ENCODE results near the gene VAPA. TPM values are rescaled to one million over a fixed set of nuclear protein-coding genes. Genes with fewer than 3 reads are reported as not detected.

Gene VAPA
- total RNA-seq, 1 donor from 2014 or later: 99.8 TPM

GRCh38 chr18:9913151-9913525 is 678 bp upstream of the VAPA start:
- peak in 1 of 2 donors; percentile 65 for DNase-seq (ENCODE audit: low read depth in 2 of 2)

GRCh38 chr18:9914334-9914583 is 443 bp downstream of the VAPA start:
- DNase-seq (ENCODE audit: low read depth in 2 of 2): no peak

DNA sequence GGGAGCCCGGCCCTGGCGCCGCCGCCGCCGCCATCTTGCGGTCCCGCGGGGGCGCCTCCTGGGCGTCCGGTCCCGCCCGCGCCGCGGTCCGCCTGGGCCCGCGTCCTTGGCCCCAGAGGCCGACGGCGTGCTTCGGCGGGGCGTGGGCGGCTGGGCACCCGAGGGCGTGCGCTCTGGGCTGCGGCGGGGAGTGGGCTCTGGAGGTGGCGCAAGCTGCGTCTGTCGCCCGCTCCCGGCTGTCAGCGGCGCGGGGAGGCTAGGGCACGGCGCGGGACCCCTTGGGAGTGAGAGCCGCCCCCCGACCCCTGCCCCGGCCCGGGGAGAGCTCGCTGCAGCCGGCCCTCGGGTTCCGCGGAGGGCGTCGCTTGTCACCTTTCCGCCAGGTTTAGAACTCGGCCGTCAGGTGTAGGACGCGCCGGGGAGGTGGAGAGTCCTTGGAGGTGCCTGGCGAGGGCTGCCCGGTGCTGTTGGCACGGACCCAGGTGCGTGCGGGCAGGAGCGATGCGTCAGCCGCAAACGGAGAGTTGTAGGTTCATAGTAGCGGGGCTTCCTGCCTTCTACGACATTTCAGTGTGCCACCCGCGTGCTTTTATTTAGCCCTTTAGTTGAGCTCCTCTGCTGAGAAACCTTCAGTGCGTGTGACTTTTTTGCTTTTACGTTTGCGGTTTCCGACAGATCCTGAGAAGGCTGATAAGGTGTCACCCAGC is 921 bp downstream of the VAPA start:
- peak; percentile 87 to 90 for DNase-seq (ENCODE audit: low read depth in 2 of 2)

DNA sequence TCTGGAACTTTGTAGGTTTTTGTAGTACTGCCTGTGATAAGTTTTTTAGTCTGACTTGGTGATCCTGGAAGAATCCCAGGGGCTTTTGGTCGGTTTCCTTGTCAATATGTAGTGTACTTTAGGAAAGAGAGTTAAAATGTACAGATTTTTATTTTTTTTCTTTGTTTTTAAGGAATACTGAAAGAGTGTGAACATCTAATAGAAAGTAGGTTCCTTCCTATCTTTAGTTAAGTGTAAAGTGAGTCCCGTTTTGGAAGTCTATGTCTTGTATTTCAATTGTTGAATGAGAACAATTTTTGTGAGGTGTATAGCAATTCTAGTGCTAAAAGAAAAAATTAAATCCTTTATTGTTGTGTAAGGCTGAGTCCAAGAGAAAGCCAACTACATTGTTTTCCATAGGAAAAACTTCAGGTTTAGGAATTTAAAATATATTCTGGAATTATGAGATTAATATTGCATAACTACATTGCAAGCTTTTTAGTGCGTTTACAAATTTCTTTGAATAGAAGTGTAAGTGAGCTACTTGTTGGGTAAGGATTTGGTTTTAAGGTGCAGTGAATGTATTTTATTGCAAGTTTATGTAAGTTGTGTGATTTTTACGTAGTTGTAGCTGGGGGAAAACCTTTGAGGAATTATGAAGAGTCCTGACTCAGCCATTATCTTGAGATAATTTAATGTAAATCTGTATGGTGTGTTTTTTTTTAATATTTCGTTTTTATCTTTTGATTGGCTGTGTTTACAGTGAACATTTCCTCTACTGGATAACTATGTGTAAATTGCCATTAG is 1.7 kb downstream of the VAPA start:
- peak in 1 of 2 donors; percentile 11 for DNase-seq (ENCODE audit: low read depth in 2 of 2)

DNA sequence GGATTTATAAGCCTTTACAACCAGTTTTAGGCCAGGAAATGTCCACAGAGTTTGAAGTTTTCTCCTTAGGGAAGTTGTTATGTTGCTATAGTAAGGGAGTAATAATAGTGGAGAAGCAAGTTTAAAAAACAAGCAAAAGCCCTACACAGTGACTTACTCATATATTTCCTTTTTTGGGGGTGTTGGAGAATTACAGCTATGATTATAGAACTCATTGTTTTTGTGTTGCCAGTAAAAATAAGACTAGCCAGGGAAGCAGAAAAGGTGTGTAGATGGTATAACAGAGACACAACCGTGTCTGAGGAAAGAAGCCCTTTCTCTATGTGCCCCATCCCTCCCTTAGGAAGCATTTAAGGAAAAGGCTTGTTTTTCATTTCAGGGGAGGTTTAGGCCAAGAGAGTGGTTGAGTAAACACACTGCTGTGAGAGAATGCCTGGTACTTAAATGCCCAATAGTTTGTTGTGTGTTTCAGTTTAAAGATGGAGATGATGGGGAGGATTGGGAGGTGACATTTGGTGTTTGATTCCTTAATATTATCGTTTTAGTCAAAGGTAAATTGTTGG is 2.3 kb downstream of the VAPA start:
- DNase-seq (ENCODE audit: low read depth in 2 of 2): peak; percentile 67 to 75

GRCh38 chr18:9916808-9917207 is 3.0 kb downstream of the VAPA start:
- DNase-seq (ENCODE audit: low read depth in 2 of 2): no peak

GRCh38 chr18:9918016-9918680 is 4.3 kb downstream of the VAPA start:
- peak; percentile 80 to 81 for DNase-seq (ENCODE audit: low read depth in 2 of 2)

DNA sequence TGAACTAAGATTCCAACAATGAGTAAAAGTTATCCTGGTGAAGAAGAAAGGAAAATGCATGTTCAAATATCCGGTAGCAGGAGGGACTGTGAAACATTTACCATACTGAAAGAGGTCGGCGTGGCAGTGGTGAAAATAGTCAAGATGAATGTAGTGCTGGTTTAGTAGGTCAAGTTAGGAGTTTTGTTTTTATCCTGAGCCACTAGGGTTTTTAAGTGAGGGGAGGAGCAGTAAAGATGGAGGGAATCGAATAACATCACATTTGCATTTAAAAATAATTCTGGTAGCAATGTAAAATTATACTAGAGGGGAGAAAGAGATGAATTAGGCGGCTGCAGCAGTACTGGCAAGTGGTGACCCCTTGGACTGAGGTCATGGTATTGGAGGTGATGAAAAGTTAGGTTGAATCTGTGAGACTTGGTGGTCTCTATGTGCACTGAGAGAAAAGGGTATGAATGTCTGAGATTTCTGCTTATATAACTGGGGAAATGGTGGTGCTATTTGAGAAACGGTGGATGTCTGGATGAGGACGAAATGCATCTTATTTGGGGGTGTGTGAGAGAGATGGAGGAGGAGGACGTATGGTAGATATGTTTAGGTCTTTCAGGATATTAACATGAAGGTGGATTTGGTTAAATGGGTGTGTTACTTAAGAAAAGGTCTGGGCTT is 5.9 kb downstream of the VAPA start:
- no peak for DNase-seq (ENCODE audit: low read depth in 2 of 2)

- DNase-seq (ENCODE audit: low read depth in 2 of 2): no peak
Observed at GRCh38 chr18:9922592-9923311, 8.9 kb downstream of the VAPA start.

- no peak for DNase-seq (ENCODE audit: low read depth in 2 of 2)
Observed at GRCh38 chr18:9924371-9924943, 10.6 kb downstream of the VAPA start.

DNA sequence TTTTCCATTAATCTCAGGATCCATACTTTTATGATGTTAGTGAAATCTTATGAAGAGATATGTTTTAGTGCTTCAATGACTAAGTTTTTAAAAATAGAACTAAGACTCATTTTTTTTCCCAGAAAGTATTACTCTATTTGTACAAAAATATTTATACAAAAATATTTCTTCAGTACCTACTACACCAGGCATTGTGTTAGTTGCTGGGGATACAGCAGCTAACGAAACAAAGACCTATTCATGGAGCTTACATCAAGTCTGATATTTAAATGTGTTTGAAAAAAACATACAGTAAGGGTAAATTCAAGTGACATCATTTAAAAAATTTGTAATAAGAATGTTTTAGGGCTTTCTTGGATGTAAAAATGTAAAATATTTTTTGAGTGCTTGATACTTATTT is 11.6 kb downstream of the VAPA start:
- DNase-seq (ENCODE audit: low read depth in 2 of 2): peak; percentile 61 to 62

GRCh38 chr18:9925795-9926194 is 12.0 kb downstream of the VAPA start:
- no peak for DNase-seq (ENCODE audit: low read depth in 2 of 2)

DNA sequence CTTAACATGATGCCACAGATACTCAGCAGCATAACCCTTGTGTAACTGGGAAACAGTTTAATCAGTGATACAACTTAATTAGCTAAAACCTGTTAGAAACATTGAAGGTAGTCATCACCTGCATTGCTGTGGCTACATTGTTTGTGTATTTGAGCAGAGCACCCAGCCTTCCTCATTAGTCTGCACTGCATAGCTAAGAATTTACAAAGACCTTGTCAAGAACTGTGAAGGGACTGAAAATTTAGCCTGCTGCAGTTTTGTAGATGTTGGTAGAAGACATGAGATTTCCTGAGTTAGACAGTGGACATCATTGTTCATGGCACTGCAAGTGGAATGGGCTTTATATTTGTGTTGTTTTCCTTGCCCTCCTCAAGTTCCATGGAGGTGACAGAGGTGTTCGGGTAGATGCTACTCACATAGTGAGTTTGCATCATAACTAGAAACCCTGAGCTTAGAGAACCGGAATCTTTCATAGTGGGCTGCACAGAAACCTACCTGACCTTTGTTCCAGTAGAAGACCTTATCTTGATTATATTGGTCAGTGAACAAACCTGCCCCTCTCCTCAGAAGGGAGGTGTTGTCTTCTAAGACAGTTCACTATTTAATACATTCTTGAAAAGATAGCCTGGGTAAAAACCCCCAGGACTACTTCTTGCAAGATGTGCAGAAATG is 12.5 kb downstream of the VAPA start:
- DNase-seq (ENCODE audit: low read depth in 2 of 2): no peak

DNA sequence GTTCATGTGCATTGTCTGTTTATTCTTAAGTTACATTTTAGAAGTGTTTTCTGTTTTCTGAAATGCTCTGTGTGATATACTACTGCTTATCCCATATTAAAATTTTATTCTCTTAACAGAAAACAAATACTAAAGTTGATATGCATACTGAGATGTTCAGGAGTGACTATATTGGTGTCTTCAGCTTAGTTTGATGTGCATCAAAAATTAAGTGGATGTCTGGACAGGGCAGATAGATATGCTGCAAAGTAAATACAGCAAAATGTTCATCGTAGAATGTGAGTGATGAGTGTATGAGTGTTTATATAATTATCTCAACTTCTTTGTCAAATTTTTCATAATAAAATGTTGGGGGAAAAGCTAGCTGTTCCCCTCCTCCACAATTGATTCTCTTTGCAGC is 13.2 kb downstream of the VAPA start:
- no peak for DNase-seq (ENCODE audit: low read depth in 2 of 2)

DNA sequence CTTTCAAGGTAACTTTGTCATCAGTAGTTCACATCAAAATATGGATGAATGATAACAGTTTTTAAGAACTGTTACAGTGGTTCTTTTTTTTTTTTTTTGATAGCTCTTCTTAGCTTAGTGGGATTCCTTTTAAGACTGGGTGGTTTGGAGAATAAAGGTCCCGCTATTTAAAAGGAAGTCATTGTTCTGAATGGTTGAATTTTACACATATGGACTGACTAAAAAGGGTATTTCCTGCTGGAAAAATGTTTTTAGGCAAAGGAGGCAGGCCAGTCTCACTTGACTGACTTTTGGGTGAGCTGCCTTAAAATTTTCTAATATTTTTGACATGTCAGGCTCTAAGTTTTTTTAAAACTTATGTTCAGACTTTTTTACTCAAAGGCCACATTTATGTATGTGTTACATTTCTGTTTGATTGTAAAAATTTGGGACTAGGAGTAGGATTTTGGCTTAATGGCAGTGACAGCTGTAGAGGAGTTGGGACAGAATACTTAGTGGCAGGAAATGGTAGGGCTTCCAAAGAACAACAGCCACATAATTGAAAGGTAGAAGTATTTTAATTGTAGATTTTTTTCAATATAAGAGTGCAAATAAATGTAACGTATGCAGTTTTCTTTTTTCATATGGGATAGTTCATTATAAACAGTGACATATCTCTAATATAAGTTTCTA is 13.7 kb downstream of the VAPA start:
- DNase-seq (ENCODE audit: low read depth in 2 of 2): peak in 1 of 2 donors; percentile 19

DNA sequence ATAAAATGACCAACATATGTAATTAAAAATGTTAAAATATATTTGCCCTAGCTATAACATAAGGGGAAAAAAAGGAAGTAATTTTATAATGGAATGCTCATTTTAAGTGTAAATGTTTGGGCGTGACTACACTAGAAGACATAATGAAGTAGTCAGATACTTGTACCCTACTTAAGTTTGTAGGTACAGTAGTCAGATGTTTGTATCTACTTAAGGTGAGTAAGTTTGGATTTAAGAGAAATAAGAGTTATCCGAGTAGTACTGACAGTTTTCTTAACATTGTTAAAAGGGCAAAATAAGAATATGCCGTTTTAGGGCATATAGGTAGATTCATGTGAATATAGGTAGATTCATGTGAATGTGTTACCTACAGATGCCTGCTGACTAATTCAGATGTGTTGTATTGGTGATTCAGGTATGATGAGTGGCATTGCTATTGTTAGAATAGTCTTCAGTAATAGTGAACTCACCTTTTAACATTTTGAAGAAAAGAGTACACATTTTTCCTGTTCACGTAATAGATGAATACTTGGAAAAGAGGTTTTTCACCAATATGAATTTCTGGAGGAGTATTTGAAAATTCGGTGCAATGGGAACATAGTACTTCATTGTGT is 14.9 kb downstream of the VAPA start:
- no peak for DNase-seq (ENCODE audit: low read depth in 2 of 2)

DNA sequence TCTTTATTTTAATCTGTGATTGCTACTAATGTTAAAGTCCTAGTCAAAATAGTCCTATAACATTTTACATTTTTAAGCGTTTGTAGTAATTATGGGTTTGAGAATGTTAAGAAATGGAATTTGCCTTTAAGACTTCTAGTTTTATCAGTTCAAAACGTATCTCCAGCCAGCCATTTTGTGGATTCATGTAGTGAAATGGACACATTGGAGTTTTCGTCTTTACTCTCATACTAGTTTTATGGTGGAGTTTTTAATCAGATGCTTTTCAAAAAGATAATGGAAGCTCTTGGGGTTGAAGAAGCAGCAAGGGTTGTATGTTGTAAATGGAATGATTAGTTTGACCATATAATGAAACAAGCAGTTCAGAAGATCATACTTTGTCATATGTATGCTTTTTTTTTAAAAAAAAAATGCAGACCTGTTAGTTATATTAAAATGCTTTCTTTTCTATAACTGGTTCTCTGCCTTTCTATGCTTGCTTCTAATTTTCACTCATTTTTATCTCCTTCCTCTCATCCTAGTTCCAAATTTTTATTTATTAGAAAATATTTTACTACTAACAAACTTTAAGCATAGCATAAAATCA is 16.6 kb downstream of the VAPA start:
- DNase-seq (ENCODE audit: low read depth in 2 of 2): no peak

GRCh38 chr18:9931146-9931545 is 17.3 kb downstream of the VAPA start:
- DNase-seq (ENCODE audit: low read depth in 2 of 2): no peak

DNA sequence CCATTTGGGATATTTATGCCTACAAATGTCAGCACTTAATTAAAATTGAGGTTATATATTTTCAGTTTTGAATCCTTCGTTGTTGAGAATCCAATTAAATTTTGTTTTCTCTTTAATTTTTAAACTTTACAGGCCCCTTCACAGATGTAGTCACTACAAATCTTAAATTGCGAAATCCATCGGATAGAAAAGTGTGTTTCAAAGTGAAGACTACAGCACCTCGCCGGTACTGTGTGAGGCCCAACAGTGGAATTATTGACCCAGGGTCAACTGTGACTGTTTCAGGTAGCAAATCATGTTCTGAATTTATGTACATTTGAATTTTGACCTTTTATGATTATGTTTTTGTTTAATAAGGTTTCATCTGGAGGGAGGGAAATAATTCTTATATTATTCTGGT is 17.9 kb downstream of the VAPA start:
- DNase-seq (ENCODE audit: low read depth in 2 of 2): no peak

Measured in lung microvascular endothelial cell (primary cell).